Measurements from ENCODE around the gene SMAD4.
A peak's percentile ranks its signal among the peaks of the same experiment; 100 is the strongest.

SMAD4 gene

GRCh38 chr18:51010218-51010617 lies 19.8 kb upstream of the SMAD4 start:
- Mint-ChIP-seq H3K4me1 (no peaks in the 10 kb centered on the region), H3K36me3 (peaks cover 12% of the 10 kb centered on the region), H3K27ac (no peak overlapping the region), H3K27me3 (no peaks in the 10 kb centered on the region), H3K4me3 (no peak overlapping the region), H3K9me3 (peaks cover 5% of the 10 kb centered on the region)
- no peak for ATAC-seq

DNA sequence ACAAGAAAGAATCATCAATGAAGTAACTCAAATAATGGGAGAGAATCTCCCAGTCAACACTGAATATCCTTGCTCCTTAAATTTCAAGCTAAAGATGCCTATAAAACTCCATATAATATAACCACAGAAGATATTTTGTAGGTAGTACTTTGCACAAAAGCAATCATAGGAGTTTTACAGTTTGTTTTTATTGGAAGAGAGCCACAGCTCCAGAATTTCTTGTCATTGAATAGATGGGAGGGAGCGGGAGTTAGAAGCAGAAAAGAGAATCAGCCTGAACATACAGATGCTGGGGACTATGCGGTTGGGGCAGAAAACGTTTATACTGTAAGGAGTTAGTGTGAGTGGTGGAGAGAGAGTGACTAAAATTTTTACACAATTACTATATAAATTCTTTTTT lies 18.3 kb upstream of the SMAD4 start:
- ATAC-seq = no peak
- Mint-ChIP-seq H3K27me3 (no peaks in the 10 kb centered on the region), H3K9me3 (peaks cover 8% of the 10 kb centered on the region), H3K27ac (no peak overlapping the region), H3K36me3 (peaks cover 24% of the 10 kb centered on the region), H3K4me3 (no peak overlapping the region), H3K4me1 (no peaks in the 10 kb centered on the region)

- Mint-ChIP-seq H3K9me3 (peaks cover 8% of the 10 kb centered on the region), H3K4me1 (no peaks in the 10 kb centered on the region), H3K4me3 (no peak overlapping the region), H3K36me3 (peaks cover 27% of the 10 kb centered on the region), H3K27me3 (no peaks in the 10 kb centered on the region), H3K27ac (no peak overlapping the region)
- ATAC-seq = no peak
Measured at GRCh38 chr18:51012441-51012840, 17.6 kb upstream of the SMAD4 start.

DNA sequence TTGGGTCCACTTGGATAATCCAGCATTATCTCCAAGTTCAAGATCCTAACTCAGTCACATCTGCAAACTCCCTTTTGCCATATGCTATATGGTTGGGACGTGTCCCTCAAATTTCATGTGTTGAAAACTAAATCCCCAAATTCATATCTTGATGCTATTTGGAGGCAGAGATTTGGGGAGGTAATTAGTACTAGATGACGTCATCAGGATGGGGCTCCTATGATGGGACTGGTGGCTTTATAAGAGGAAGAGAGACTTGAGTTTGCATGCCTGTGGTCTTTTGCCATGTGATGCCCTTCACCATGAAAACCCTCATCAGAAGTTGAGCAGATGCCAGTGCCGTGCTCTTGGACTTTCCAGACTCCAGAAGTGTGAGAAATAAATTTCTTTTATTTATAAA lies 16.8 kb upstream of the SMAD4 start:
- Mint-ChIP-seq H3K4me3 (no peak overlapping the region), H3K27ac (no peak overlapping the region), H3K9me3 (peaks cover 8% of the 10 kb centered on the region), H3K36me3 (peaks cover 27% of the 10 kb centered on the region), H3K27me3 (no peaks in the 10 kb centered on the region), H3K4me1 (no peaks in the 10 kb centered on the region)
- no peak for ATAC-seq

DNA sequence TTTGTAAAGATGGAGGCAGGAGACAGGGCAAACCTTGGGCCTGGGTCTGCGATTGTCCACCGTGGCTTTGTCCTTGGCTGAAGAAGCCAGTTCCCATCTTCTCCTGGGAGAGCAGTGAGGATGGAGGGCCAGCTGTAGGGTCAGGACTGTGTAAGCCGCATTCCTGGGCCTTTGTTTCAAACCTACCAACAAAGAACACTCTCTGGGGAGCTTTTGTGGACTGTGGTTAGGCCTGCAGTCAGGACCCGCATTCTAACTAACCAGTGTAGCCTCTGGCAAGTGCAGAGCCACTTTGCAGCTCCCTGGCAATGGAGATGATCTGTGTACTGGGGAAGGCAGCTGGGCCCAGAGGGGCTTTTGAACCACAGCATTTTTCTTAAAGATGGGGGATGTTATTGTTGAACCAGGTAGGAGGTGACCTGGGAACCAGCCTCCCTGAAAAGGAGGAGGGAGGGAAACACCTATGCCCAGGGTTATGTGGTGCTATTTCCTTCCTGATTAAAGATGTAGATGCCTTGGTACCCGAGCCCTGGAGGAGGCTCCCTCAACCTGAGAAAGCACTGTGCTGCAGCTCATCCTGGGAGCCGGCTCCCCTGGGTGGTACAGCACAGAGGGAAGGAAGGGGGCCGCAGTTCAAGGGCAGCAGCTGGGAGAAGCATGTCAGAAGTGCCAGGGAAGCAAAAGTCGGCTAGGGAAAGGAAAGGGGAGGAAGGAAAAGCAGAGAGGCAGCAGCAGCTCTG lies 12.7 kb upstream of the SMAD4 start:
- H3K4me3 Mint-ChIP-seq = no peak overlapping the region
- no peak for ATAC-seq
- H3K4me1 Mint-ChIP-seq = no peaks in the 10 kb centered on the region

GRCh38 chr18:51020536-51020935 lies 9.5 kb upstream of the SMAD4 start:
- no peak overlapping the region for H3K27ac Mint-ChIP-seq

More for the DNA sequence above, 12.7 kb upstream of the SMAD4 start:
- Mint-ChIP-seq H3K36me3 (peaks cover 27% of the 10 kb centered on the region), H3K27ac (peak overlapping the region; percentile 4), H3K9me3 (peaks cover 8% of the 10 kb centered on the region), H3K27me3 (no peaks in the 10 kb centered on the region)

DNA sequence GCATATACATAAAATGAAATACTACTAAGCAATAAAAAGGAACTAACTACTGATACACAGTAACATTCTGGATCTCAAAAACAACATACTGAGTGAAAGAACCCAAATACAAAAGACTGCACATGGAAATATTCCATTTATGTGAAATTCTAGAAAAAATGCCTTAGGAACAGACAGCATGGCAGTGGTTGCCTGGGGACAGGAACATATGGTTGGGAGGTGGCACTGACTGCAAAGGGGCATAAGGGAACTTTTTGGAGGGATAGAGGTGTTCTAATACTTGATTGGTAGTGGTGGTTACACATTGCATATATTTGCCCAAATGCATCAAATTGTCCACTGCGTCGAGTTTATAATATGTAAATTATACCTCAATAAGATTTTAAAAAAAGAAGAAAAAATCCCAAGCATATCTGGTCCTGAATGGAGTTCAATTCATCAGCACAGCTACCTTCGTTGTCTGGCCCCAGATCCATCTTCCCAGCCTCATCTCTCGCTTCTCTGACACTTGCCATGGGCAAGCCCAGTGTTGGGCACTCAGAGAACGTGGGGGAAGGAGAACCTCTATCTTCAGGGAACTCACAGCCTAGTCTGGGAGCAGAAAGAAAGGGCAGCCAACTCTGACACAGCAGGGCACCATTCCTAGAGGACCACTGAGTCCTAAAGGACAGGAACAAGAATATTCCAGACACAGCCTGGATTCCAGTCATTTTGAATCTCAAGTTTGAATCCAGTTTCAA lies 8.6 kb upstream of the SMAD4 start:
- peaks cover 5% of the 10 kb centered on the region for H3K4me1 Mint-ChIP-seq
- no peak overlapping the region for H3K27ac Mint-ChIP-seq
- H3K36me3 Mint-ChIP-seq = peaks cover 11% of the 10 kb centered on the region
- no peak for ATAC-seq
- no peaks in the 10 kb centered on the region for H3K27me3 Mint-ChIP-seq
- peaks cover 5% of the 10 kb centered on the region for H3K9me3 Mint-ChIP-seq
- H3K4me3 Mint-ChIP-seq = no peak overlapping the region

More at GRCh38 chr18:51020536-51020935, 9.5 kb upstream of the SMAD4 start:
- no peak for ATAC-seq
- Mint-ChIP-seq H3K9me3 (peaks cover 5% of the 10 kb centered on the region), H3K4me1 (peaks cover 5% of the 10 kb centered on the region), H3K4me3 (no peak overlapping the region), H3K36me3 (peaks cover 18% of the 10 kb centered on the region), H3K27me3 (no peaks in the 10 kb centered on the region)

GRCh38 chr18:51025512-51025911 lies 4.5 kb upstream of the SMAD4 start:
- Mint-ChIP-seq H3K27me3 (no peaks in the 10 kb centered on the region), H3K27ac (no peak overlapping the region), H3K9me3 (peaks cover 5% of the 10 kb centered on the region), H3K36me3 (peaks cover 7% of the 10 kb centered on the region), H3K4me3 (no peak overlapping the region), H3K4me1 (peaks cover 31% of the 10 kb centered on the region)
- no peak for ATAC-seq

DNA sequence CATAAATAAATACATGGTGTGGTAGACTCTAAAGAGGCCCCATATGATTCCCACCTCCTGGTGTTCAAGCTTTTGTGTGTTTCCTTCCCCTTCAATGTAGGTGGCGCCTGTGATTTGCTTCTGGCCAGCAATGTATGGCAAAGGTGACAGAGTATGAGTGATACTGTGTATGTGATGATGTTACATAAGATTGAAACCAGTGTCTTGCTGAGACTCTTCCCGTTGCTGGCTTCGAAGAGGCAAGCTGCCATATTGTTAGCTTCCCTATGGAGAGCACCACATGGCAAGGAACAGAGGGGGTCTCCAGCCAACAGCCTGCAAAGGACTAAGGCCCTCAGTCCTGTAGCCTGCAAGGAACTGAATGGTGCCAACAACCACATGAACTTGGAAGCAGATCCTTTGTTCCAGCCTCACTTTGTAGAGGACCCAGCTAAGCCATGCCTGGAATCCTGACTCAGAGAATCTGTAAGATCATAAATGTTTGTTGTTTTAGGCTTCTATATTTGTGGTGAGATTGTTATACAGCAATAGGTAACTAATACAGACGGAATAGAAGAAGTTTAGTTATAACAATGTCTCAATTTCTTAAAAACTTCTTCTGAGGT lies 1.7 kb upstream of the SMAD4 start:
- peaks cover 4% of the 10 kb centered on the region for H3K9me3 Mint-ChIP-seq
- H3K27me3 Mint-ChIP-seq = no peaks in the 10 kb centered on the region
- H3K4me1 Mint-ChIP-seq = peaks cover 55% of the 10 kb centered on the region
- H3K27ac Mint-ChIP-seq = peak overlapping the region; percentile 98
- peaks cover 5% of the 10 kb centered on the region for H3K36me3 Mint-ChIP-seq
- ATAC-seq = no peak
- H3K4me3 Mint-ChIP-seq = no peak overlapping the region

DNA sequence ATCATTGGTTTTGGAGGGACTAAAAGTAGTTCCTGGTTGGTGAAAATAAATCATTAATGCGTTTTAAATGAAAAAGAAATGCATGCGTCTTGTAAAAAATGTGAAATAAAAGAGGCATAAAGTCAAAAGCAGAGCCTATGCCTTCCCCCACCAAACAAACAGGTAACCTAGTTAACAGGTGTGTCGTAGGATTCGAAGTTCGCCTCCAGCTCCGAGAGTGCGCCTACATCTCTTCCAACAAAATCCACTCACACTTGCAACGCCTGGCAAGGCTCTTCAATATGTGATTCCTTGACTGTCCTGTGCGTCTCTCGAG lies 677 bp upstream of the SMAD4 start:
- H3K27ac Mint-ChIP-seq = peak overlapping the region; percentile 98
- ATAC-seq = no peak
- H3K9me3 Mint-ChIP-seq = no peaks in the 10 kb centered on the region
- peaks cover 61% of the 10 kb centered on the region for H3K4me1 Mint-ChIP-seq
- H3K36me3 Mint-ChIP-seq = peaks cover 5% of the 10 kb centered on the region
- no peaks in the 10 kb centered on the region for H3K27me3 Mint-ChIP-seq
- peak overlapping the region; percentile 94 for H3K4me3 Mint-ChIP-seq

DNA sequence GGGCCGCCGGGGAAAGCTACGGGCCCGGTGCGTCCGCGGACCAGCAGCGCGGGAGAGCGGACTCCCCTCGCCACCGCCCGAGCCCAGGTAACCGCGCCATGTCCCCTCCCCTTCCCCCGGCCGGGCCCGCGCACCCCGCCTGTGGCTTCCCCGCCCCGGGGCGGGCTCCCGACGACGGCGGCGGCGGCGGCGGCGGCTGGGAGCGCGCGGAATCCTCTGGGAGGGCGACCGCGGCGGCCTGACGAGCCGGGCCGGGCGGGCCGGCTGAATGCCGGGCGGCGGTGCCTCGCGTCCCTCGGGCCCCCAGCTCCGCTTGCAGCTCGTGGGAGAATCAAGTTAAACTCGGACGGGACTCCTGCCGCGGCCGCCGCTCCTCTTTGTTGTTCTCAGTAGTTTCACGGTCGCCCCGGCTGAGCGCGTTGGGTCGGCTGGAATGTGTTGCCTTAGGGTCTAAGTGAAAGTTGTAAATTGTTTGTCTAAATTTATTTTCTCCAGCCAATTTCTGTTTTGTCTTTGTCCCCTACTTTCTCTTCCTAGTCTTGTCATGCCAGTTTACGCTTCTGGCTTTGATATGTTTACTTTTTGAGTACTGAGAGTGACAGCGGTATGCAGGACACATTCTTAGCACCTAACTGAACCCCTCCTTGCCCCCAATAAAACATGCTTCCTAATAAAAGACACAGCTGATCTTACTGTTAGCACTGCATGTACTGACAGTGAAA lies 685 bp downstream of the SMAD4 start:
- Mint-ChIP-seq H3K4me3 (peak overlapping the region; percentile 89), H3K9me3 (no peaks in the 10 kb centered on the region), H3K27me3 (no peaks in the 10 kb centered on the region), H3K36me3 (peaks cover 15% of the 10 kb centered on the region), H3K4me1 (peaks cover 71% of the 10 kb centered on the region), H3K27ac (peak overlapping the region; percentile 98)
- peak; percentile 87 for ATAC-seq

- peak overlapping the region; percentile 41 for H3K4me3 Mint-ChIP-seq
- H3K36me3 Mint-ChIP-seq = peaks cover 15% of the 10 kb centered on the region
- H3K27me3 Mint-ChIP-seq = no peaks in the 10 kb centered on the region
- no peak for ATAC-seq
- peaks cover 81% of the 10 kb centered on the region for H3K4me1 Mint-ChIP-seq
- H3K9me3 Mint-ChIP-seq = no peaks in the 10 kb centered on the region
- H3K27ac Mint-ChIP-seq = no peak overlapping the region
Measured at GRCh38 chr18:51032193-51032592, 2.2 kb downstream of the SMAD4 start.

DNA sequence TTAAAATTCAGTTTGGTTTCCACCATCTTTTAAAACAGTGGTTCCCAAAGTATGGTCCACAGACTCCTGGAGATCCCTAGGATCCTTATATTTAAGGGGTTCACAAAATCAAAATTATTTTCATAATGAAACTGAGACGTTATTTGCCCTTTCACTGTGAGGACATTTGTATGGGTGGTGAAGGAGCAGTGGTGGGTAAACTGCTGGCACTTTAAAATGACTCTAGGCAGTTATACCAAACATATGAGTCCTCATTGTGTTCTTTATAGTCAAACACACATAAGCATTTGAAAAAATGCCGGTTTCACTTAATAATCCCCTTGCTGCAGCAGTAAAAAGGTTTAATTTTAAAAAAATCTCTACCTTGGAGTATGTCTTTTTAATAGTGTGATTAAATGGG lies 7.2 kb downstream of the SMAD4 start:
- Mint-ChIP-seq H3K4me1 (peaks cover 88% of the 10 kb centered on the region), H3K27ac (no peak overlapping the region), H3K4me3 (no peak overlapping the region), H3K9me3 (no peaks in the 10 kb centered on the region), H3K27me3 (no peaks in the 10 kb centered on the region), H3K36me3 (peaks cover 20% of the 10 kb centered on the region)
- ATAC-seq = no peak

GRCh38 chr18:51038110-51038509 lies 8.1 kb downstream of the SMAD4 start:
- Mint-ChIP-seq H3K27ac (no peak overlapping the region), H3K9me3 (no peaks in the 10 kb centered on the region), H3K4me1 (peaks cover 89% of the 10 kb centered on the region)

More at GRCh38 chr18:51038110-51038509, 8.1 kb downstream of the SMAD4 start:
- ATAC-seq = no peak
- no peaks in the 10 kb centered on the region for H3K27me3 Mint-ChIP-seq
- peaks cover 26% of the 10 kb centered on the region for H3K36me3 Mint-ChIP-seq
- H3K4me3 Mint-ChIP-seq = no peak overlapping the region
